HEK293T (cell line): ENCODE measurements around the gene GATA3.

ENCODE experiments used
- HDGF ChIP-seq: fragments of 450-650 bp; IDR thresholded peaks from 2 replicates; pipeline ENCODE4 v1.6.1; 2017; ENCODE audit warnings: antibody characterized with exemption, borderline replicate concordance
- SUZ12 ChIP-seq: fragments of 450-650 bp; IDR thresholded peaks from 2 replicates; pipeline ENCODE4 v1.6.1; 2016; ENCODE audit warnings: mild to moderate bottlenecking
- TF ChIP-seq, protein P1 (sequence below): fragments of 450-650 bp; IDR thresholded peaks from 2 replicates; pipeline ENCODE4 v1.6.1; 2016

DNA sequence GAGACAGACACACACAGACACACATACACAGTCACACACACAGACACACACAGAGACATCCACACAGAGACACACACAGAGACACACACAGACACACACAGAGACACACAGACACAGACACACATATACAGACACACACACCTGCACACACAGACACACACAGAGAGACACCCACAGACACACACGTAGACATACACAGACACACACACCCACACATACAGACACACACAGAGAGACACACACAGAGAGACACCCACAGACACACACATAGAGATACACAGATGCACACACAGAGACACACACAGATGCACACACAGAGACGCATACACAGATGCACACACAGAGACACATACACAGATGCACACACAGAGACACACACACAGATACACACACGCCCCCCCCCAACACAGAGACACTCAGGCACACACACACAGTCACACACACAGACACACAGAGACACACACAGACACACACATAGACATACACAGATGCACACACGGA is 58.5 kb downstream of the GATA3 start:
- TF ChIP-seq HDGF, result no peak
- no peak for TF ChIP-seq SUZ12
- TF ChIP-seq, protein P1, sequence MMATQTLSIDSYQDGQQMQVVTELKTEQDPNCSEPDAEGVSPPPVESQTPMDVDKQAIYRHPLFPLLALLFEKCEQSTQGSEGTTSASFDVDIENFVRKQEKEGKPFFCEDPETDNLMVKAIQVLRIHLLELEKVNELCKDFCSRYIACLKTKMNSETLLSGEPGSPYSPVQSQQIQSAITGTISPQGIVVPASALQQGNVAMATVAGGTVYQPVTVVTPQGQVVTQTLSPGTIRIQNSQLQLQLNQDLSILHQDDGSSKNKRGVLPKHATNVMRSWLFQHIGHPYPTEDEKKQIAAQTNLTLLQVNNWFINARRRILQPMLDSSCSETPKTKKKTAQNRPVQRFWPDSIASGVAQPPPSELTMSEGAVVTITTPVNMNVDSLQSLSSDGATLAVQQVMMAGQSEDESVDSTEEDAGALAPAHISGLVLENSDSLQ, result no peak
